ENCODE data around the gene GALNT18. TPM values are rescaled to one million over a fixed set of nuclear protein-coding genes. Genes with fewer than 3 reads are reported as not detected.

GALNT18 gene
- total RNA-seq, 1 experiment from 2014 or later = 13.5 TPM

GRCh38 chr11:11552529-11553087, 69.2 kb downstream of the GALNT18 start:
- in situ Hi-C loops (cut with HindIII; ENCODE audit: low pct_unique_long_range_greater_than_20kb, low sequenced_read_pairs) = no loop called here
- DNase-seq (ENCODE audit: low read depth) = no peak

GRCh38 chr11:11550534-11550933, 71.3 kb downstream of the GALNT18 start:
- in situ Hi-C loops (cut with HindIII; ENCODE audit: low pct_unique_long_range_greater_than_20kb, low sequenced_read_pairs) = no loop called here

GRCh38 chr11:11545285-11546275, 76.2 kb downstream of the GALNT18 start:
- DNase-seq (ENCODE audit: low read depth) = no peak
- in situ Hi-C loops (cut with HindIII; ENCODE audit: low pct_unique_long_range_greater_than_20kb, low sequenced_read_pairs) = no loop called here

More at GRCh38 chr11:11550534-11550933, 71.3 kb downstream of the GALNT18 start:
- no peak for DNase-seq (ENCODE audit: low read depth)

GRCh38 chr11:11543656-11544055, 78.1 kb downstream of the GALNT18 start:
- in situ Hi-C loops (cut with HindIII; ENCODE audit: low pct_unique_long_range_greater_than_20kb, low sequenced_read_pairs) = no loop called here
- DNase-seq (ENCODE audit: low read depth) = no peak

GRCh38 chr11:11540157-11540556, 81.6 kb downstream of the GALNT18 start:
- in situ Hi-C loops (cut with HindIII; ENCODE audit: low pct_unique_long_range_greater_than_20kb, low sequenced_read_pairs) = no loop called here
- DNase-seq (ENCODE audit: low read depth) = no peak

GRCh38 chr11:11538277-11538960, 83.4 kb downstream of the GALNT18 start:
- in situ Hi-C loops (cut with HindIII; ENCODE audit: low pct_unique_long_range_greater_than_20kb, low sequenced_read_pairs) = no loop called here
- DNase-seq (ENCODE audit: low read depth) = no peak

- no peak for DNase-seq (ENCODE audit: low read depth)
- in situ Hi-C loops (cut with HindIII; ENCODE audit: low pct_unique_long_range_greater_than_20kb, low sequenced_read_pairs) = no loop called here
Measured at GRCh38 chr11:11537871-11538270, 83.9 kb downstream of the GALNT18 start.

- in situ Hi-C loops (cut with HindIII; ENCODE audit: low pct_unique_long_range_greater_than_20kb, low sequenced_read_pairs) = no loop called here
- DNase-seq (ENCODE audit: low read depth) = no peak
Measured at GRCh38 chr11:11537372-11537771, 84.4 kb downstream of the GALNT18 start.

GRCh38 chr11:11536650-11537049, 85.2 kb downstream of the GALNT18 start:
- in situ Hi-C loops (cut with HindIII; ENCODE audit: low pct_unique_long_range_greater_than_20kb, low sequenced_read_pairs) = no loop called here
- no peak for DNase-seq (ENCODE audit: low read depth)

- in situ Hi-C loops (cut with HindIII; ENCODE audit: low pct_unique_long_range_greater_than_20kb, low sequenced_read_pairs) = no loop called here
- DNase-seq (ENCODE audit: low read depth) = no peak
Measured at GRCh38 chr11:11535611-11536010, 86.2 kb downstream of the GALNT18 start.

GRCh38 chr11:11534981-11535380, 86.8 kb downstream of the GALNT18 start:
- no peak for DNase-seq (ENCODE audit: low read depth)
- in situ Hi-C loops (cut with HindIII; ENCODE audit: low pct_unique_long_range_greater_than_20kb, low sequenced_read_pairs) = no loop called here

- DNase-seq (ENCODE audit: low read depth) = no peak
- in situ Hi-C loops (cut with HindIII; ENCODE audit: low pct_unique_long_range_greater_than_20kb, low sequenced_read_pairs) = no loop called here
Measured at GRCh38 chr11:11533751-11534150, 88.1 kb downstream of the GALNT18 start.

- no peak for DNase-seq (ENCODE audit: low read depth)
- in situ Hi-C loops (cut with HindIII; ENCODE audit: low pct_unique_long_range_greater_than_20kb, low sequenced_read_pairs) = no loop called here
Measured at GRCh38 chr11:11533057-11533456, 88.7 kb downstream of the GALNT18 start.

- DNase-seq (ENCODE audit: low read depth) = no peak
- in situ Hi-C loops (cut with HindIII; ENCODE audit: low pct_unique_long_range_greater_than_20kb, low sequenced_read_pairs) = no loop called here
Measured at GRCh38 chr11:11532574-11532973, 89.2 kb downstream of the GALNT18 start.

- in situ Hi-C loops (cut with HindIII; ENCODE audit: low pct_unique_long_range_greater_than_20kb, low sequenced_read_pairs) = no loop called here
- DNase-seq (ENCODE audit: low read depth) = no peak
Measured at GRCh38 chr11:11531131-11531908, 90.5 kb downstream of the GALNT18 start.

GRCh38 chr11:11528986-11529385, 92.8 kb downstream of the GALNT18 start:
- no peak for DNase-seq (ENCODE audit: low read depth)
- in situ Hi-C loops (cut with HindIII; ENCODE audit: low pct_unique_long_range_greater_than_20kb, low sequenced_read_pairs) = no loop called here

GRCh38 chr11:11525283-11525682, 96.5 kb downstream of the GALNT18 start:
- in situ Hi-C loops (cut with HindIII; ENCODE audit: low pct_unique_long_range_greater_than_20kb, low sequenced_read_pairs) = no loop called here
- no peak for DNase-seq (ENCODE audit: low read depth)

GRCh38 chr11:11524436-11525061, 97.3 kb downstream of the GALNT18 start:
- no peak for DNase-seq (ENCODE audit: low read depth)
- in situ Hi-C loops (cut with HindIII; ENCODE audit: low pct_unique_long_range_greater_than_20kb, low sequenced_read_pairs) = no loop called here

Measured in Caki2 (cell line).